Fibroblast of gingiva (primary cell): ENCODE measurements around the gene ARPC2.

Experiments used
- DNase-seq: peaks from one replicate; pipeline ENCODE4 v3.0.0-alpha.2; 2011; ENCODE audit warnings: low read depth

Gene ARPC2

GRCh38 chr2:218290316-218291261 lies 73.6 kb downstream of the ARPC2 start:
- no peak for DNase-seq

- peak; percentile 14 for DNase-seq
Measured at GRCh38 chr2:218291318-218292047, 74.5 kb downstream of the ARPC2 start.

- peak; percentile 72 for DNase-seq
Measured at GRCh38 chr2:218292048-218293014, 75.3 kb downstream of the ARPC2 start, which contains the start of gene TMBIM1. TMBIM1 (minus strand) TSS chr2:218292503; CDS start chr2:218282141, 10,362 bp downstream.

- DNase-seq: no peak
Measured at GRCh38 chr2:218293715-218294429, 76.9 kb downstream of the ARPC2 start.

- no peak for DNase-seq
Measured at GRCh38 chr2:218294430-218295022, 77.5 kb downstream of the ARPC2 start.

- DNase-seq: no peak
Measured at GRCh38 chr2:218295029-218295428, 78.0 kb downstream of the ARPC2 start.

- DNase-seq: no peak
Measured at GRCh38 chr2:218296200-218296599, 79.2 kb downstream of the ARPC2 start.

GRCh38 chr2:218296847-218297246 lies 79.9 kb downstream of the ARPC2 start:
- DNase-seq: no peak

GRCh38 chr2:218298314-218298875 lies 81.4 kb downstream of the ARPC2 start:
- no peak for DNase-seq

GRCh38 chr2:218300141-218300540 lies 83.2 kb downstream of the ARPC2 start:
- no peak for DNase-seq

- DNase-seq: peak; percentile 59
Measured at GRCh38 chr2:218301176-218301819, 84.3 kb downstream of the ARPC2 start.
